K562 (cell line): ENCODE measurements around the gene METTL8. TPM values are rescaled to one million over a fixed set of nuclear protein-coding genes. Genes with fewer than 3 reads are reported as not detected.

ENCODE experiments used
- ATAC-seq: fragments of 200-7000 bp; cut with Tn5 transposase; 3 replicates; pipeline ENCODE4 v1.9.1; 2020; ENCODE audit warnings: moderate library complexity
- BruUV-seq: library from RNA; stranded (reverse); fragments of 400-500 nt; replicated peaks from 2 replicates; lab custom pipeline; 2021; lab: Mats Ljungman, UMichigan
- CTCF ChIA-PET: fragments of 300-600 bp; formaldehyde crosslinking; extraction: SDS; loops from one replicate; lab custom pipeline; 2021; ENCODE audit warnings: low intra/inter-chr PET ratio; lab: Yijun Ruan, JAX
- POLR2A ChIA-PET: fragments of 300-600, 350-650 bp; sonication (Branson Sonifier 250); formaldehyde crosslinking; extraction: SDS; loops from one replicate; lab custom pipeline; 2021; ENCODE audit warnings: antibody characterized with exemption, inconsistent platforms; lab: Yijun Ruan, JAX
- DNase-seq, 4 experiments: peaks; one replicate each; pipeline versions ENCODE4 v3.0.0 to v3.0.0-alpha.2; 2011 to 2018; ENCODE audit warnings: low spot score in 3 of 4, mixed read lengths in 3 of 4; ENCODE audit errors: extremely low read depth in 1 of 4
- FAIRE-seq: peaks from 2 replicates; lab custom pipeline; 2011; peaks lifted over from hg19 to GRCh38; lab: Jason Lieb, UNC
- H2AFZ ChIP-seq: 2 replicates; pipeline ENCODE4 v1.6.0; 2011; ENCODE audit warnings: low read depth, low read length, control low read depth, inconsistent platforms
- H3K27ac ChIP-seq: fragments of 200-600 bp; 3 replicates; pipeline ENCODE4 v1.8.0; 2011; ENCODE audit warnings: low read depth, mild to moderate bottlenecking, control low read depth, inconsistent platforms, low read length, moderate library complexity, mixed read lengths; ENCODE audit errors: extremely low read depth
- H3K27me3 ChIP-seq, 2 experiments: fragments of 300-600 bp in 1 of 2; 2 replicates in 1 of 2; 3 replicates in 1 of 2; pipeline versions ENCODE4 v1.6.0 to v1.8.0; 2011; ENCODE audit warnings: inconsistent platforms in 2 of 2, low read length in 2 of 2, mild to moderate bottlenecking in 1 of 2, mixed read lengths in 1 of 2, moderate library complexity in 1 of 2; ENCODE audit not compliant: control insufficient read depth in 2 of 2, insufficient read depth in 2 of 2
- H3K36me3 ChIP-seq: fragments of 300-600 bp; 3 replicates; pipeline ENCODE4 v1.8.0; 2011; ENCODE audit warnings: mild to moderate bottlenecking, low read length, inconsistent platforms; ENCODE audit not compliant: control insufficient read depth, insufficient read depth
- H3K4me1 ChIP-seq, 2 experiments: fragments of 200-600 bp in 1 of 2; replicated peaks in 1 of 2; 2 replicates in 1 of 2; 3 replicates in 1 of 2; pipeline versions ENCODE4 v1.5.1 to v1.8.0; 2011; ENCODE audit warnings: inconsistent platforms in 2 of 2, low read length in 2 of 2, mild to moderate bottlenecking in 1 of 2, mixed read lengths in 1 of 2, moderate library complexity in 1 of 2; ENCODE audit not compliant: control insufficient read depth in 2 of 2, insufficient read depth in 2 of 2
- H3K4me2 ChIP-seq: 2 replicates; pipeline ENCODE4 v1.6.1; 2011; ENCODE audit warnings: low read length, control low read depth, inconsistent platforms, mixed read lengths; ENCODE audit not compliant: insufficient read depth
- H3K4me3 ChIP-seq: fragments of 200-600 bp; sonication (generic), shearing (Covaris generic); 2 replicates; pipeline ENCODE4 v1.5.1; 2016; ENCODE audit warnings: control low read depth, inconsistent platforms
- H3K79me2 ChIP-seq: fragments of 200-600 bp; 3 replicates; pipeline ENCODE4 v1.8.0; 2011; ENCODE audit warnings: low read length, inconsistent platforms; ENCODE audit not compliant: control insufficient read depth, insufficient read depth
- H3K9ac ChIP-seq, 2 experiments: 2 replicates each; pipeline versions ENCODE4 v1.6.0 to v1.6.1; 2011; ENCODE audit warnings: low read depth in 2 of 2, low read length in 2 of 2, control low read depth in 1 of 2, inconsistent platforms in 1 of 2, mild to moderate bottlenecking in 1 of 2, mixed read lengths in 1 of 2; ENCODE audit not compliant: insufficient read depth in 1 of 2
- H3K9me1 ChIP-seq: one replicate; pipeline ENCODE4 v1.6.0; 2011; ENCODE audit warnings: inconsistent platforms, mild to moderate bottlenecking, low read length, moderate library complexity; ENCODE audit not compliant: control insufficient read depth, insufficient read depth
- H3K9me3 ChIP-seq: replicated peaks from 2 replicates; pipeline ENCODE4 v1.5.1; 2011; ENCODE audit warnings: low read depth, low read length, inconsistent platforms; ENCODE audit not compliant: control insufficient read depth, insufficient read depth
- H4K20me1 ChIP-seq: replicated peaks from 2 replicates; pipeline ENCODE4 v1.6.1; 2011; ENCODE audit warnings: low read length, inconsistent platforms, mixed read lengths; ENCODE audit not compliant: control insufficient read depth, insufficient read depth
- ID3 ChIP-seq, 2 experiments: fragments of 250-450 bp in 1 of 2; fragments of 450-650 bp in 1 of 2; sonication (Bioruptor Pico) in 1 of 2; IDR thresholded peaks; 2 replicates each; pipeline versions ENCODE4 v1.6.1 to v1.8.0; 2016 to 2021; ENCODE audit warnings: mild to moderate bottlenecking in 2 of 2, moderate library complexity in 2 of 2, missing compliant biosample characterization in 1 of 2, missing genetic modification characterization in 1 of 2
- NFIX ChIP-seq: fragments of 250-450 bp; sonication (Bioruptor Pico); IDR thresholded peaks from 2 replicates; pipeline ENCODE4 v1.4.0; 2020; ENCODE audit warnings: low read depth, mild to moderate bottlenecking, moderate library complexity
- PML ChIP-seq: IDR thresholded peaks from 2 replicates; pipeline ENCODE4 v1.6.1; 2012; ENCODE audit warnings: low read length, inconsistent platforms
- THAP7 ChIP-seq: fragments of 250-450 bp; sonication (Bioruptor Pico); IDR thresholded peaks from 2 replicates; pipeline ENCODE4 v1.5.0; 2021
- THRA ChIP-seq: fragments of 450-650 bp; IDR thresholded peaks from 2 replicates; pipeline ENCODE4 v1.6.1; 2017; ENCODE audit warnings: mild to moderate bottlenecking, moderate library complexity
- ZBTB12 ChIP-seq: fragments of 250-450 bp; sonication (Bioruptor Pico); IDR thresholded peaks from 2 replicates; pipeline ENCODE4 v1.4.0; 2020
- ZNF311 ChIP-seq: fragments of 250-450 bp; sonication (Bioruptor Pico); IDR thresholded peaks from 2 replicates; pipeline ENCODE4 v1.4.0; 2020; ENCODE audit warnings: mild to moderate bottlenecking, moderate library complexity
- ZNF609 ChIP-seq: sonication (generic); formaldehyde crosslinking; IDR thresholded peaks from 2 replicates; pipeline ENCODE4 v1.8.1; 2023; ENCODE audit warnings: missing genetic modification reagents, mild to moderate bottlenecking, borderline replicate concordance
- ZNF830 ChIP-seq: fragments of 250-450 bp; sonication (Bioruptor Pico); IDR thresholded peaks from 2 replicates; pipeline ENCODE4 v1.5.0; 2021; ENCODE audit warnings: mild to moderate bottlenecking
- WGBS: fragments of 100-300 bp; shearing (Covaris generic); methylation state at CpG from one replicate; pipeline ENCODE4 v1.1.6; 2016; ENCODE audit warnings: low coverage, mixed read lengths; ENCODE audit not compliant: insufficient coverage; ENCODE audit errors: missing lambda C conversion rate; 5-methylcytosine and 5-hydroxymethylcytosine counted together
- in situ Hi-C: fragments of 300-500 bp; cut with MboI; formaldehyde crosslinking; loops from 4 replicates; pipeline ENCODE4 v1.15.0; 2018; ENCODE audit warnings: inconsistent platforms, mixed read lengths
- intact Hi-C: fragments of 100-400 bp; cut with micrococcal nuclease; formaldehyde crosslinking; loops from 2 replicates; pipeline ENCODE4 v1.14.2; 2022
- polyA plus RNA-seq, 8 experiments: library from polyadenylated mRNA; depleted of rRNA in 4 of 8; stranded (reverse) in 5 of 8; unstranded in 3 of 8; fragments of >200 nt; fragmentation: Nextera tagmentation in 2 of 8; fragmentation: Illumina TruSeq in 1 of 8; extraction: Ambion mirVana in 2 of 8; extraction: Trizol in 1 of 8; gene quantifications; 2 replicates each; pipeline versions ENCODE4 v1.2.1 to v1.2.3, GENCODE V29; 2011 to 2014; ENCODE audit warnings: inconsistent platforms in 1 of 8, missing spikeins in 1 of 8
- total RNA-seq, 7 experiments: library from RNA; depleted of rRNA in 6 of 7; stranded (reverse); fragments of >200 nt in 6 of 7; fragmentation: Illumina TruSeq in 2 of 7; extraction: Trizol in 2 of 7; gene quantifications; 2 replicates each; pipeline versions ENCODE4 v1.2.1 to v1.2.3, GENCODE V29; 2011 to 2021; ENCODE audit warnings: low replicate concordance in 1 of 7

METTL8 gene
- total and polyA plus RNA-seq, 9 of the 15 experiments (the other 6 are each of a cell fraction or from before 2014, with no cell fraction given), result 12.9 to 52.6 (median 33.7) TPM

GRCh38 chr2:171330155-171330956, 103.4 kb downstream of the METTL8 start (continued):
- TF ChIP-seq THAP7 (CRISPR knock-in tag), result no peak

- in situ Hi-C loops (no loop called here), intact Hi-C loops (no loop called here)
- Histone ChIP-seq H3K4me3 (no peak overlapping the region), H3K27me3 (no peaks in the 10 kb centered on the region), H3K4me1 (no peaks in the 10 kb centered on the region), H3K9me3 (no peaks in the 10 kb centered on the region), H2AFZ (no peak overlapping the region), H3K79me2 (no peaks in the 10 kb centered on the region), H3K36me3 (peaks cover 26% of the 10 kb centered on the region; the same call in 1 of the 3 replicates), H3K9me1 (no peaks in the 10 kb centered on the region), H3K9ac (no peak overlapping the region), H4K20me1 (no peaks in the 10 kb centered on the region), H3K4me2 (no peak overlapping the region), H3K27ac (no peak overlapping the region)
- ChIA-PET POLR2A (interaction anchor here (0.5 to 2.2 kb wide), 5 partner anchors 8 to 1357 kb away, joined by 3 to 6 read pairs (median 4); no protein-coding TSS in a partner anchor), CTCF (no interaction called here)
- WGBS, result 83% methylated on average over 4 of the region's 4 CpGs
- 0 out of 3 replicates have a peak, but pooled peaks have one; percentile 29 for ATAC-seq
- DNase-seq, result no peak
- FAIRE-seq, result no peak
- BruUV-seq, result no TSS peak
- TF ChIP-seq PML (no peak), ZNF311 (no peak), ZBTB12 (no peak), ZNF609 (CRISPR knock-in tag) (no peak), THRA (no peak), NFIX (CRISPR knock-in tag) (no peak), ZNF830 (CRISPR knock-in tag) (no peak), ID3 (CRISPR knock-in tag; IDR thresholded peaks at IDR 0.05) (no peak), ID3 (tag; IDR thresholded peaks at IDR 0.05) (no peak)
Observed at GRCh38 chr2:171327043-171327496, 106.7 kb downstream of the METTL8 start.
